Fibroblast of skin of right quadriceps (primary cell): ENCODE measurements around the gene HMCES.

Experiments
- DNase-seq: peaks from one replicate; pipeline ENCODE4 v3.0.0-alpha.2; 2013

HMCES gene

DNA sequence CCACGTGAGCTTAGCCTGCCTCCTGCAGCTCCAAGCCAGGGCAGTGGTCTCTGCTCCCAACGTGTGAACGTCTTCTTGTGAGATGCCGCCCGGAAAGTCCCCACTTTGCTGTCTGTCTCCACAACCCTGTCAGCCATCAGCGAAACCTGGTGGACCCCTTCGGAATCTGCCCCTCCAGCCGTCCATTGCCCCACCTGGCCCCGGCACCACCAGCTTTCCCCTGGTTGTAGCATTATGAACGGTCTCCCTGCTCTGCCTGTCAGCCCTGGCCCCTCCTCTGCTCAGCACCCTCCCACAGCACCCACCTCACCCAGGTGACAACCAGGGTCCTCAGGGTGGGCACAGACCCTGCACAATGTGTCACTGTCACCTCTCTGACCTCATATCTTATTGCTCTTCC is 71.1 kb downstream of the HMCES start:
- no peak for DNase-seq

DNA sequence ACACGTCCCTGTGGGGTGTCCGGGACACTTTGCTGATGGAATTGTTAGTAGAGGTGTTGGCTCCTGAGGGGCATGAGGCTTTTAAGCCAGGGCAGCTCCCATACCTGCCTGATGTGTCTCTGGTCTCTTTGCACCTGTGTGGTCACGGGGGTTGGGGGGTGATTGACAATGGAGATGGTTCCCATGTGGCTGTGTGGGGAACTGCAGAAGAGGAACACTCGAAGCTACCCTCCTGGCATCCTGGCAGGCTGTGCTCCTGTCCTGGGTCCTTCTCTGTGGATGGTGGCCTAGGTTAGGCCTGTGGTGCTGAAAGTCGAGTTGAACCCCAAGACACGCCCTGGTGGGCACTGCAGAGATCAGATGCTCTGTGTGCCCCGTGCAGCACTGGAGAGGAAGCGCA is 73.4 kb downstream of the HMCES start:
- DNase-seq: no peak

DNA sequence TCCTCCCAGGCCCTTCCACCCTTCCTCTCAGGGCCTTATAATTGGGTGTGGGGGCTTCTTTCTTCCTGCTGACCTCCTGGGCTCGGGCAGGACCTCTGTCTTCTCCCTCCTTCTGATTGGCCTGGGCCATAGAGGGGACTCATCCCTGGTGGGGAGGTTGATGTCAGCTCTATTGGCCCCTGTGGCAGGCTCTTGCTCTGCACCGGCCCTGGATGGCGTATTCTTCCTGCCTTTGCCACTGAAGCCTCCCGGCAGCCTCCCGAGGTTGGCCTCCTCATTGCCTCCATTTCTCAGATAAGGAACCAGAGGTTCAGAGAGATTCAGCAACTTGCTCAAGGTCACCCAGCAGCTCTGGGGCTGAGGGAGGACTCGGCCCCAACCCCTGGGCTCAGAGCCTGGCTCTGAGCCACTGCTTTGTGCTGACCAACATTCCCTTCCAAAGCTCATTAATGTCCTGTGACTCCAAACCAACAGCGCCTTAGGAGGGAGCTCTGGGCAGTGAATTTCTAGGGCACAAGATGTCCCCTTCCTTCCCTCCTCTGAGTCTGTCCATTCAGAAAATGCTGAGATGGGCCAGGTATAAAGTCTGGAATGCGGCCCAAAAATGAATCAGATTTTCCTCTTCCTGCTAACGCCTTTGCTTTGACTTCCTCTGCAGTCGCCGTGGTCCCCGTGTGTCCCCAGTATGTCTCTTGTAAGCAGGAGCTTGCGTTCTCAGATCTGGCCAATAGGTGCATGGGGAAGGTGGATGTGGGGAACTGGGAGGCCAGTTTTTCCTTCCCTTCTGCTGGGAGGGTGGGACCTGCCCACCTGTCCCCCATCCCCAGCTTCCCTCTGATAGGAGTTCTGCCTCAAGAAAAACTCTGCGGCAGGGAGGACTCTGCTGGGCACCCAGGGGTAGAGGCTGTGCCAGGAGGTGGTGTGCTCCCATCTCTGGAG is 74.2 kb downstream of the HMCES start:
- DNase-seq: no peak

DNA sequence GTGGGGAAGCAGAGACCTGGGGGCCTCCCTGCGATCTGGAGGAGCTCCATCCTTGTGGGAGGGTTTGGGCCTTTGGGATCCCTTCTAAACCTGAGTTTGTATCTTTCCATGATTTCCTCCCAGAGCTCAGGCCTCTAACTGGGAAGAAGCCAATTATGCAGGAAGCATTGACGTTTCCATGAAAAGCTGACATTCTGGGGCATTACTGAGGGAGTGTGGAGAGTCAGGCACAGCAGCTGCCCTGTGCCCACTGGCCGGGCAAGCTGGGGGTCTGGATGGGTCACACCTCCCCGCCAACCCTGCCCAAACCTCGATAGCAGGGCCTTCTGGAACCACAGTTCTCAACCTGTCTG is 74.9 kb downstream of the HMCES start:
- DNase-seq: no peak
